GM18517 (cell line): ENCODE data around the gene TRIM14.

Source experiments
- ATAC-seq: cut with Tn5 transposase; IDR thresholded peaks from one replicate; pipeline ENCODE4 v1.9.1; 2021; ENCODE audit warnings: mild to moderate bottlenecking, moderate library complexity; ENCODE audit not compliant: unreplicated experiment

Gene TRIM14, protein sequence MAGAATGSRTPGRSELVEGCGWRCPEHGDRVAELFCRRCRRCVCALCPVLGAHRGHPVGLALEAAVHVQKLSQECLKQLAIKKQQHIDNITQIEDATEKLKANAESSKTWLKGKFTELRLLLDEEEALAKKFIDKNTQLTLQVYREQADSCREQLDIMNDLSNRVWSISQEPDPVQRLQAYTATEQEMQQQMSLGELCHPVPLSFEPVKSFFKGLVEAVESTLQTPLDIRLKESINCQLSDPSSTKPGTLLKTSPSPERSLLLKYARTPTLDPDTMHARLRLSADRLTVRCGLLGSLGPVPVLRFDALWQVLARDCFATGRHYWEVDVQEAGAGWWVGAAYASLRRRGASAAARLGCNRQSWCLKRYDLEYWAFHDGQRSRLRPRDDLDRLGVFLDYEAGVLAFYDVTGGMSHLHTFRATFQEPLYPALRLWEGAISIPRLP

DNA sequence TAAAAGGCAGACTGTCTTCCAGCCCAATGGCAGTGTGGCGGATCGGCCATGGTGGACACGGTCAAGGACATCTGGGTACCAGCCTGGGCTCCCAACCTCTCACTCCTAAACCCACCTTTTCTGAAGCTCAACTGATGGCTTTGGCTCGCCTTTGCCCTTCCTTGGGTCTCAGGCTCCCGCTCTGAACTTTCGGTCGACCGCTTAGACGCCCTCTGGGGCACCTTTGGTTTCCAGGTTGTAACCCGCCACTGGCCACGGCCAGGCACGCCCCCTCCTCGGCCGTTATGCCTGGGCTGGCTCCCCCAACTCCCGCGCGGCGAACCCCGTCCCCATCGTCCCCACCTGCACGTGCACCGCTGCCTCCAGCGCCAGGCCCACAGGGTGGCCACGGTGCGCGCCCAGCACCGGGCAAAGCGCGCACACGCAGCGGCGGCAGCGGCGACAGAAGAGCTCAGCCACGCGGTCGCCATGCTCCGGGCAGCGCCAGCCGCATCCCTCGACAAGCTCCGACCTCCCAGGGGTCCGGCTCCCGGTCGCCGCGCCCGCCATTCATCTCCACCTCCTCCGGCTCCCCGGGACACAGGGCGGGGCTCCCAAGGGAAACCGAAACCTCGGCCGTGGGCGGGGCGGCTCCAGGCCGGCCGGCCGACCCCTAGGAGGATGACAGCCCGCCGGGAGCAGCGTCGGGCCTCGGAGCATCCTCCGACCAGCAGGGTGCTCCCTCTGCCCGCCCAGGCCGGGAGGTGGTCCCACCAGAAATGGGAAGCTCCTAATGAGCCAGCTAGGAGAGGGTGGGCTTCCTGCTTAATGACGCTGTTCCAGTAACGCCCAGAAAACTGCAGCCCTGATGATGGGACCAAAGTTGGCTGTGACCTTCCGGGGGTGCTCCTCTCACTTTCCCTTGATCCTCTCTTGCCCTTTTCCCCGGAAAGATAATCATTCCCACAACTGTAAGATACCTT is at the start of gene TRIM14:
Gene TRIM14, minus strand, starts transcription at position 583 of the 962 bp plus-strand sequence. Its CDS starts 34 bp downstream, at position 549.
- ATAC-seq: no peak

DNA sequence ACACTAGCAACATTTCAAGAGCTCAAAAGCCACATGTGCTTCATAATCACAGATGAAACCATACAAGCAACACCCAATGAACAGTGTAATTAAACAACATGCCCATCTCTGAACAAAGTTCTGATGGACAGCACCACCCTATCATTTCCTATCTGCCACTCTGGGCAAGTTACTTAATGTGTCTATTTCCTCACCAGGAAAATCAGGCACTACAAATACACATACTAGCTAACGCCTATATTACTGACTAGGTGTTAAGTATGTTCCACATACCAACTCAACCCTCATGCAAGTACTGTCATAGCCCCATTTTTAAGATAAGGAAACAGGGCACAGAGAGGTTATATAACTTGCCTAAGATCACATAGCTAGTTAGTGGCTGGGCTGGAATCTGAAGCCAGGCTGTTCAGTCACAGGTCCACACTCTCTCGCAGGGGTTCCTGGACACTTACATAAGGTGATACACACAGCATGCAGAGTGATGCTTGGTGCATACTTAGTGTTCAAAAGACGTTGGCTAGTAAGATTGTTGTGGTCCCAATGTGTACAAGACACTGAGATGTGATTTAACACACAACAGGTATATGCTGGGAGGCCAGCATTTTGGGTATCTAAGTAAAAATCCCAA is 49.2 kb upstream of the TRIM14 start:
- no peak for ATAC-seq

DNA sequence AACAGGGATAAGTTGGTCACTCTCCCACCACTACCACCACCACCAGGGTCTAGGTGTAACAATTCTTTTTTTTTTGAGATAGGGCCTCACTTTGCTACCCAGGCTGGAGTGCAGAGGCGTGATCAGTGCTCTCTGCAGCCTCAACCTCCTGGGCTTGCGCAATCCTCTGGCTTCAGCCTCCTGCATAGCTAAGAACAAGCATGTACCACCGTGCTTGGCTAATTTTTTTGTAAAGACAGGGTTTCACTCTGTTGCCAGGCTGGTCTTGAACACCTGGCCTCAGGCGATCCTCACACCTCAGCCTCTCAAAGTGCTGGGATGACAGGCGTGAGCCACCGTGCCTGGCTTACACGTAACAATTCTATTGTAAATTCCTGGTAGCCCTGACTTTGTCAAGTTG is 45.9 kb upstream of the TRIM14 start:
- ATAC-seq: no peak

DNA sequence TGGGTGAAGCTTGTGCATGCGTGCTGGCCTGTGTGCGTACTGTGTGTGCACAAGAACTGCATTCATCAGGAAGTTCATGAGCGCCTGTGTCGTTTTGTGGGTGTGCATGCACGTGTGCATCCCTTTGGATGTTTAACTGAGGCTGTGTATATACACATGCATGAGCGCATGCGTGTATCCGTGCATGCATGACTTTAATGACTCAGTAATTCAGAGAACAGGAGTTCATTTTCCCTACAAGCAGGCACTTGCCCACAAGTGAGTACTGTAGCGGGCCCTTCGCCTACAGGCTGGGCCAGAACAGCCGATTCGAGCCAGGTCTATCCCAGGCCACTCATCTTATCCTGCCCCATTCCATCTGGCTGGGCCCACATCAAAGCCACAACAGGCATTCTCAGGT is 43.6 kb upstream of the TRIM14 start:
- no peak for ATAC-seq

DNA sequence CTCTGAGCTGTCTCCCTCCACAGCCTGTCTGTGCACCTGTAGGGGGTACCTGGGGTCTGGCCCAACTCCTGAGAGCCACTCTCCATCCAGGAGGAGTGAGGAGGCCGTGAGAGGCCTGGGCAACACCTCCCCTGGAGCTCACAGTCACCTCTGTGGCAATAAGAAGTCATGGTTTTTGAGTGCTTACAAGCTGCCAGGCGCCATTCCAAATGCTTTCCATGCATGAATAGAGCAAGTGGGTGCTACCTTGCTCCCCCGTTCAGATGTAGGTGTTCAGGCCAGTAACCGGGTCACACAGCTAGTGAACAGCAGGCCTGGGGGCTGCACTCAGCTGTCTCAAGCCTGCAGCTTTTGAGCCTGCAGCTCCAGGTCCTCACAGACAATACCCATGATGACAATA is 42.8 kb upstream of the TRIM14 start:
- no peak for ATAC-seq

DNA sequence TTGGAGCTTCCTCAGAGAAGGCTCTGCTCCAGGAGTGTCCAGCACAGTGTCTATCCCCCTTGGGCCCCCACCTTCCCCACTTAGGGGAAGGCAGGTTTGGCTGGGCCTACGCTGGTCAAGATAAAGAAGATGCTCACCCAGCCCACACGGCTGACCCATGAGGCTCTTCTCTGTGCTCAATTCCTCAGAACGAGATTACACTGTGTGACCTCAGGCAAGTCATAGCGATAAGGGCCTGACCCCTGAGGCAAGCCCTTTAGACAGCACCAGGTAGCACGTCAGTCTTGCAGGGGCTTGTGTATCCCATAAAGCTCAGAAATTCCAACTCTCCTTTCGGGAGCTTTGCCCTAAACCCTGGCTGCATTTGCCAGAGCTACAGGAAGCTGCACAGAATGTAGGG is 40.8 kb upstream of the TRIM14 start:
- ATAC-seq: no peak

DNA sequence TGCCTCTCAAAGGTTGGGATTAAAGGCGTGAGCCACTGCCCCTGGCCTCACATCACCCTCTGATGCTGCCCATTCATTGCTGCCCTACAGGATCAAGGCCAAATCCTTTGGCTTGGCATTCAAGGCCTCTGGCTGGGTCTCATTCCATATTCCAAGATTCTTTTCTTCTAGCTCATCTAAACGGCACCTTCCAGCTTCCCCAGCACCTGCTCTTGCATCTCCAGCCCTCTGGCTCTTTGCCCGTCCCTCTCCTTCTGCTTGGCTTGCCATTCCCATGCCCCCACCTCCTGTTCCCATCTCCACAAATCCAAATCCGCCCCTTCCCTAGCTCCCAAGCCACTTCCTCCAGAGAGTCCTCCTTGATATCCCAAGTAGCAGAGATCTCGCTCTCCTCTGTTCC is 40.3 kb upstream of the TRIM14 start:
- ATAC-seq: no peak

DNA sequence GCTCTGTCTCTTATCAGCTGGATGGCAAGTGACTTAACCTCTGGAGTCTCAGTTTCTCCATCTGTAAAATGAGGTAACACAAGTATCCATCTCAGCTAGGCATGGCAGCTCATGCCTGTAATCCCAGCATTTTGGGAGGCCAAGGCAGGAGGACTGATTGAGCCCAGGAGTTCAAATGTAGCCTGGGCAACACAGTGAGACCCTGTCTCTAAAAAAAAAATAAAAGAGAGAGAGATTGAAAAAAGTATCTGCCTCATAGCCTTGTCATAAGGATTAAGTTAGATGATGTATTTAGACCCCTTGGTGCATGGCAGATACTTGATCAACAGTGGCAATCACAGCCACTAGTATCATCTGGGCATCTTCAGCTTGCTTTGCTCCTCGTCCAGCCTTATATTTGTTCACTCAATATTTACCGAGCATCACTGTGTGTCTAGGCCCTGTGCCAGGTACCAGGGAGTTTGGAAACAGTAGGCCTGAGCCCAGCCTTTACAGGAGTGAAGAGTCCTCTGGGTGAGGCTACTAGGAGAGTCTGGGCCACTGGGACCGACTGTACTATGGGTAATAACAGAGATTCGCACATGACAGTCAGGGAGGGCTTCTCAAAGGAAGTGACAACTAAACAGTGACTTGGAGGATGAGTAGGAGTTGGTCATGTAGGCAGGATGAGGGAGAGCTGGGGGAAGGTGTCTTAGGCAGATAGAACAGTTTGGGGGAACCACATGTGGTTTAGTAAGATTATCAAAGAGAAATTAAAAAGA is 39.2 kb upstream of the TRIM14 start:
- ATAC-seq: no peak

DNA sequence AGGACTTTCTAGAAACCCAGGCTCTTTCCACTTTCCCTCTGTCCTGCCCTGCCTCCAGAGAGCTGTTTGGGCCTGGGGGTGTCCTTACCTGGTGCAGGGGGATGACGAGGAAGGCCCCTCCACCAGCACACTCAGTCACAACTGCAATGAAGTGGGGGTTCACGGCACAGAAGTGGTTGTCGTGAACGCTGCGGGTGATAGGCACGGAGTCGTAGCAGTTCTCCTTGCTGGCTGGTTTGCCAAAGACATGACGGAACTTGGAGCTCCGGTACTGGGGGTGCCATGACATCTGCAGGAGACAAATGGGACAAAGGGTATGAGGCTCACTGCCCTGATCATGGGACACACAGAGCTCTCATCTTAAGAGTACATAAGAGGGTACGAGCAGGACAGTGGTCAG is 38.4 kb upstream of the TRIM14 start:
- no peak for ATAC-seq

DNA sequence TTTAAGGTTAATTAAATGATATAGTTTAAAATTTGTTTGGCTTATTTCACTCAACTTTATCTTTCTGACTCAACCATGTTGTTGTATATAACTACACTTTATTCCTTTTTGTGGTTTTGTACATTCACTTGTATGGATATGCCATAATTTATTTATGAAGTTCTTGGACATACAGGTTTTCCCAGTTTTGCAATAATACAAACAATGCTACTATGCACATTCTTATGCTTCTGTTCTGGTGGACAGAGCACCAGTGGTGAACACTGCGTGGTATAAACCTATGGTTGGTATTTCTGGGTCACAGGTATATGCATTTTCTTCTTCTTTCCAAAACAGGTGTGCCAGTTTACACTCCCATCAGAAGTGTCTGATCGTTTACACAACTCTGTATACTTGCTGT is 35.7 kb upstream of the TRIM14 start:
- no peak for ATAC-seq

DNA sequence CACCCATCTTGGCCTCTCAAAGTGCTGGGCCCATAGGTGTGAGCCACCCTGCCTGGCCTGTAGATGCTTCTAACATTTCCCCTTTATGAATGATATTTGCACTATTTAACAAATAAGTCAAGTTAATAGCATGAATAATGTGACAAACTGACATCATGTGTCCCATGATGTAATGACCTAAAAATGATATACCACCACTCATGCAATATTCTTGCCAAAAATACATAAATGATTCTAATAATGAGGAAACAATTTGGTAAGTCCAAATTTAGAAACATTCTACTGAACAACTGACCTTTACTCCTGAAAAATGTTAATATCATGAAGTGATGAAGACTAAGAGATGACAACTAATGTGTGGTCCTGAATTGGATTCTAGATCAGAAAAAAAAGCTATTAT is 33.5 kb upstream of the TRIM14 start:
- no peak for ATAC-seq

DNA sequence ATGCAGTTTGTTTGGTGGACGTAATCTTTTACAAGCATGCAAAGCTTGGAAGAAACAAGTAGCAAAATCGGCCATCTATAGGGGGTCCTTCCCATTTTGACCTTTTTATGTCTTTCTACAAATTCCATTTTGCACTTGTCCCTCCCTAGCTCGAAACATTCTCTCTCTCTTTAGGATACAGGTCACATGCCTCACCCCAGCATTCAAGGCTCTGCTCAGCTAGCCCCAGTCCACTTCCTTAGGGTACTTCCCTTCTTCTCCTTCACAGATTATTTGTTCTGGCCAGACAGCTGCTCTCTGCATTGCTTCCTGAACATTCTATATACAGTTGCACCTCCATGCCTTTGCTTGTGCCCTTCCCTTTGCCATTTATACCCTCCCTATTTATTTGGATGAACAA is 31.7 kb upstream of the TRIM14 start:
- no peak for ATAC-seq

DNA sequence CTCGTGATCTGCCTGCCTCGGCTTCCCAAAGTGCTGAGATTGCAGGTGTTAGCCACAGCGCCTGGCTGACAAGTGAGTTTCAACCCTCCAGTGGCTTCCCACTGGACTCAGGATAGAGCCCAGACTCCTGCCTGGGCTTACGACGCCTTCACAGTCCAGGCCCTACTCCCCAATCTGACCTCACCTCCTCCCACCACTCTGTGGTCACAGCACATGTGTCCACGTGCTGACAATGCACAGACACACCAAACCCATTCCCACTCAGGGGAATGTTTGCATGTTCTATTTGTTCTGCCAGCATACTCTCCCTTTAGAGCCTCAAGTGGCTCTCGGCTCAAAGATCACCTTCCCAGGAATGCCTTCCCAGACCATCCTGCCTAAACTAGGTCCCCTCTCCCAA is 31.1 kb upstream of the TRIM14 start:
- ATAC-seq: no peak

DNA sequence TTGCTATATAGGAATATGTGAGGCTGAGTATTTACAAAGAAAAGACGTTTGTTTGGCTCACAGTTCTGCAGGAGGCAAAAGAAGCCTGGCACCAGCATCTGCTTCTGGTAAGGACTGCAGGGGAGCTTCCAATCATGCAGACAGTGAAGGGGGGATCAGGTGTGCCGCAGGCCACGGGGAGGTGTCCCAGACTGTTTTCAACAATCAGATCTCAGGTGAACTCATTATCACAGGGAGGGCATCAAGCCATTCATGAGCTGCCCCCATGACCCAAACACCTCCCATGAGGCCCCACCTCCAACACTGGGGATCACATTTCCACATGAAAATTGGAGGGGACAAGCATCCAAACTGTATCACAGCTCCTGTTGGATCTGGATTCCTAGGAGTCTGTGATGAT is 30.4 kb upstream of the TRIM14 start:
- no peak for ATAC-seq

DNA sequence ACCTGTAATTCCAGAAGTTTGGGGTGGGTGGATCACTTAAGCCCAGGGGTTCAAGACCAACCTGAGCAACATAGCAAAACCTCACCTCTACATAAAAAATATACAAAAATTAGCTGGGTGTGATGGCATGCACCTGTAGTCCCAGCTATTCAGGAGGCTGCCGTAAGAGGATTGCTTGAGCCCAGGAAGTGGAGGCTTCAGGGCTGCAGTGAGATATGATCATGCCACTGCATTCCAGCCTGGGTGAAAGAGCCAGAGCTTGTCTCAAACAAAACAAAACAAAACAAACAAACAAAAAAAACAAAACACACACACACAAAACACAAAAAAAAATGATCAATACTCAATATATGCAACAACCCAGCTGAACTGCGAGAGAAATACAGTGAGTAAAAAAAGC is 29.5 kb upstream of the TRIM14 start:
- ATAC-seq: no peak

DNA sequence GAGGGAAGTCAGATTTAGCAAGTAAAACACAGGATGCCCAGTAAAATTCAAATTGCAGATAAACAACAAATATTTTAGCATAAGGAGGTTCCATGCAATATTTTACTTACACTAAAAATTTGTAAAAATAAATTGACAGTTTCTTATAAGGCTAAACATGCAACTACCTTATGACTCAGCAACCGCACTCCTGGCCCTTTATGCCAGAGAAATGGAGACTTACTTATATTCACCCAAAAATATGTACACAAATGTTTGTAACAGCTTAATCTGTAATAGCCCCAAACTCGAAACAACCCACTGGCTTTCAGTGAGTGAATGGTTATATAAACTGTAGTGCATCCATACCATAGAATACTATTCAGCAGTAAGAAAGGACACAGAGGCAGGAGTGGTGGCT is 28.6 kb upstream of the TRIM14 start:
- no peak for ATAC-seq

DNA sequence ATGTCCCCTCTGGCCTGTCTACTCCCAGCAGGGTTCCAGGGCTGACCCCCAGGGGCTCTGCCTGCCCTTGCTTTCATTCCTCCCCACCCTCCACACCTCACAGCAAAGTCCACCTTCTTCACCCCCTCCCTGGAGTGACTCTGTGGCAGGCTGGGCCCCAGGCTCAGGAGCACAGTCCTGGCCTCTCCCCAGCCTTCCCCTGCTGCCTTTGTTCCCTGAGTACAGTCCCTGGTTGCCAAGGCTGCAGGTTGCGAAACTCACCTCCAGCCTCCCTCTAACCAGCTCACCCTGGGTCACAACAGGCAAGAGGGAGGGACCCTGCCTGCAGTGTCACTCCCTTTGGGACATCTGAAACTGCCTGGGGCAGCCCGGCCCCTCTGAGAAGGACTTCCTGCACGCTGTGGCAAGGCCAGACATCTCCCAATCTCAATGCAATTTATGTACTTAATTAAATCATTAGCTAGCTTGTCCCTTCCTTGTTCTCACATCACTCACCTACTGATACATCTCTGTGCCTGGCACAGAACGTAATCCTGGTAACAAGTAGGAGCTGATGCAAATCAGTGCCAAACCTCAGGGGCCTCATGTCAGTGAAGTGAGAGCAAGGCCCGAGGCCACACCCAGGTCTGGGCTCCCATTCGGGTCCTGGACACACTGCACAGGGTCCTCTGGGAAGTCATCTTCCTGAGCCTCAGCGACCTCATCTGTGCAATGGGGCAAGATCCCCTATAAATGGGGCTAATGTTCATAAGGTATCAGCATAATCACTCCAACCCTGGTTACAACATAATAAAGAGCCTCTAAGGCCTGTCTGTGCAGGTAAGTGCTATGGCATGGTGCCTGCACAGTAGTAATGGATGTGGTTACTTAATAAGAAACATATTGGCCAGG is 27.3 kb upstream of the TRIM14 start:
- ATAC-seq: no peak

DNA sequence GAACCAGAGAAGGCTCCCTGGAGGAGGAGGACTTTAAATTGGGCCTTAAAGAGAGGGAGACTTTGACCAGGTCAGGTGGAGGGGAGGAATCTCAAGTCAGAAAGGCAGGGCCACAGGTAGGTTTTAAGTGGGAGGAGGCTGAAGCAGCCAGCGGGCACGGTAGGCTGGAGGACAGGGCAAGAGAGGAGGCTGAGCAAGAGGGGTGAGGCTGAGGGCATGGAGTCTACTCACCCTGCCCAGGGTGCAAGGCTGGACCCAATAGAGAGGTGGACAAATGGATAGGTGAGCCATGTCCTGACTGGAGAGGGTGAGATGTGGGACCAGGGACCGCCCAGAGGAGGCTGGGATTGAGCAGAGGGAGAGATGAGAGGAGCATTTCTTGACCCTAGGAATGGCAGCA is 25.6 kb upstream of the TRIM14 start:
- no peak for ATAC-seq

DNA sequence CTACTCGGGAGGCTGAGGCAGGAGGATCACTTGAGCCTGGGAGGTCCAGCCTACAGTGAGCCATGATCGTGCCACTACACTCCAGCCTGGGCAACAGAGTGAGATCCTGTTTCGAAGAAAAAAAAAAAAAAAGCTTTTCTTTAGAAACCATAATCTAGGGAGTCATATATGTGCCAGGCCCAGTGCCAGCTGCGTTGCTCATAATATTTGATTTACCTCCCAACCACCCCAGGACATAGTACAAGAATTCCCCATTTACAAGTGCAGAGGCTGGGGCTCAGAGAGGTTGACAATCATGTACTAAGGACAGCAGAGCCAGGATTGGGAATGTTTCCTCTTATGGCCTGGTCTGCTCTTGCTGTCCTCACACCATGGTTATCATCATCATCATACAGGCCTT is 25.1 kb upstream of the TRIM14 start:
- ATAC-seq: no peak
